ENCODE results near the gene DPP4. TPM values are rescaled to one million over a fixed set of nuclear protein-coding genes. Genes with fewer than 3 reads are reported as not detected.

DPP4 gene
- total and polyA plus RNA-seq, 7 donors: 1.2 to 11.9 (median 6.9) TPM

DNA sequence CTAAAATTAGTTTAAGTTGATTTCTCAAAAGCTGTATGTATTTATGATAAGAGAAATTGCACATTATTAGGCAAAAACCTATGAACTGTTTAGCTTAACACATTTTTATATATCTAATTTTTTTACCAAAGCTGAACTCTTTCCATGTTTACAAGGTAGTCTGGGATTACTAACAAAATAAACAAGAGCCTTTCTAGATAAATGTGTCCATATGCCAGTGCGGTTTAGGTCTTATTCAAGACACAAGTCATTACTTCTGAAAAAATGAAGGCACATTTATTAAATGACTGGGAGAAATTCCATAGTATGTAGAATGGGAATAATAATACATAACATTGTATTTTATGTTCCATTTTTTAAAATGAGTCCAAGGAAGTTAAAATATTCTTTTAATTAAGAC, 82.0 kb downstream of the DPP4 start:
- no peak for DNase-seq
- WGBS, 2 donors: 93 to 96% methylated on average over 1 of the region's 1 CpG
- H3K4me1 ChIP-seq: no peaks in the 10 kb centered on the region
- H3K27ac ChIP-seq: no peak overlapping the region
- H3K4me3 ChIP-seq: no peak overlapping the region
- no peaks in the 10 kb centered on the region for H3K27me3 ChIP-seq
- no peaks in the 10 kb centered on the region for H3K9me3 ChIP-seq
- intact Hi-C loops (cut with DNase I): no loop called here
- H3K36me3 ChIP-seq: no peaks in the 10 kb centered on the region
- no peak for TF ChIP-seq EP300 (IDR thresholded peaks at IDR 0.05)
- no peak for TF ChIP-seq POLR2A (IDR thresholded peaks at IDR 0.05)
- TF ChIP-seq POLR2AphosphoS5 (IDR thresholded peaks at IDR 0.05): no peak
- no peak for TF ChIP-seq CTCF (IDR thresholded peaks at IDR 0.05)

- H3K36me3 ChIP-seq: no peaks in the 10 kb centered on the region
- intact Hi-C loops (cut with DNase I): no loop called here
- H3K4me1 ChIP-seq: no peaks in the 10 kb centered on the region
- TF ChIP-seq POLR2AphosphoS5 (IDR thresholded peaks at IDR 0.05) (no peak), EP300 (IDR thresholded peaks at IDR 0.05) (no peak), POLR2A (IDR thresholded peaks at IDR 0.05) (no peak), CTCF (IDR thresholded peaks at IDR 0.05) (no peak)
- DNase-seq: no peak
- H3K27me3 ChIP-seq: no peaks in the 10 kb centered on the region
- H3K27ac ChIP-seq: no peak overlapping the region
- no peaks in the 10 kb centered on the region for H3K9me3 ChIP-seq
- 95 to 97% methylated on average over 1 of the region's 1 CpG for whole genome bisulfite sequencing, 2 donors
- H3K4me3 ChIP-seq: no peak overlapping the region
Measured at GRCh38 chr2:161990741-161991140, 83.3 kb downstream of the DPP4 start.

- intact Hi-C loops (cut with DNase I): no loop called here
- DNase-seq: no peak
- H3K4me3 ChIP-seq: no peak overlapping the region
- H3K36me3 ChIP-seq: no peaks in the 10 kb centered on the region
- no peaks in the 10 kb centered on the region for H3K9me3 ChIP-seq
- H3K27ac ChIP-seq: no peak overlapping the region
- no peaks in the 10 kb centered on the region for H3K4me1 ChIP-seq
- TF ChIP-seq CTCF (IDR thresholded peaks at IDR 0.05) (no peak), POLR2AphosphoS5 (IDR thresholded peaks at IDR 0.05) (no peak), EP300 (IDR thresholded peaks at IDR 0.05) (no peak), POLR2A (IDR thresholded peaks at IDR 0.05) (no peak)
- 87 to 94% methylated on average over 2 of the region's 2 CpGs for WGBS, 2 donors
- no peaks in the 10 kb centered on the region for H3K27me3 ChIP-seq
Measured at GRCh38 chr2:161990036-161990435, 84.0 kb downstream of the DPP4 start.

- intact Hi-C loops (cut with DNase I): no loop called here
- Histone ChIP-seq H3K36me3 (no peaks in the 10 kb centered on the region), H3K27me3 (no peaks in the 10 kb centered on the region), H3K9me3 (no peaks in the 10 kb centered on the region), H3K4me3 (no peak overlapping the region), H3K27ac (no peak overlapping the region), H3K4me1 (no peaks in the 10 kb centered on the region)
- WGBS, 2 donors: 96 to 97% methylated on average over 1 of the region's 1 CpG
- no peak for TF ChIP-seq CTCF (IDR thresholded peaks at IDR 0.05)
- DNase-seq: no peak
Measured at GRCh38 chr2:161988589-161988988, 85.4 kb downstream of the DPP4 start.

- no peak overlapping the region for H3K4me3 ChIP-seq
- TF ChIP-seq POLR2A (IDR thresholded peaks at IDR 0.05): no peak
- TF ChIP-seq CTCF (IDR thresholded peaks at IDR 0.05): no peak
- TF ChIP-seq POLR2AphosphoS5 (IDR thresholded peaks at IDR 0.05): no peak
- TF ChIP-seq EP300 (IDR thresholded peaks at IDR 0.05): no peak
- no peaks in the 10 kb centered on the region for H3K27me3 ChIP-seq
- H3K36me3 ChIP-seq: no peaks in the 10 kb centered on the region
- DNase-seq: no peak
- intact Hi-C loops (cut with DNase I): no loop called here
- H3K4me1 ChIP-seq: no peaks in the 10 kb centered on the region
- H3K9me3 ChIP-seq: no peaks in the 10 kb centered on the region
- 94% methylated on average over 2 of the region's 2 CpGs for WGBS, 2 donors
- no peak overlapping the region for H3K27ac ChIP-seq
Measured at GRCh38 chr2:161987311-161987710, 86.7 kb downstream of the DPP4 start.
